ENCODE measurements around the gene PHF5A.
"Not testable (repeated sequence)": the region's sequence is repeated elsewhere in the genome, so short reads cannot be mapped to it uniquely, and the experiment has no call there.

PHF5A gene

GRCh38 chr22:41442240-41442792 lies 26.2 kb downstream of the PHF5A start:
- no peak overlapping the region for H3K4me3 ChIP-seq (ENCODE audit: severe bottlenecking)
- H3K27me3 ChIP-seq (ENCODE audit: insufficient read depth, poor library complexity, severe bottlenecking): no peaks in the 10 kb centered on the region
- no peaks in the 10 kb centered on the region for H3K4me1 ChIP-seq (ENCODE audit: insufficient read depth, poor library complexity, severe bottlenecking)
- no peaks in the 10 kb centered on the region for H3K9me3 ChIP-seq (ENCODE audit: severe bottlenecking)
- DNase-seq (ENCODE audit: low spot score) (no peak), ATAC-seq (ENCODE audit: low read depth) (no peak)
- no peak for TF ChIP-seq CTCF (IDR thresholded peaks at IDR 0.05; ENCODE audit: poor library complexity, severe bottlenecking)
- H3K36me3 ChIP-seq (ENCODE audit: low read depth): peaks cover 49% of the 10 kb centered on the region
- no peak overlapping the region for H3K27ac ChIP-seq (ENCODE audit: poor library complexity, severe bottlenecking)

GRCh38 chr22:41440511-41440910 lies 28.0 kb downstream of the PHF5A start:
- not testable (repeated sequence) for H3K27ac ChIP-seq (ENCODE audit: poor library complexity, severe bottlenecking); DNase-seq (ENCODE audit: low spot score)
- peaks cover 67% of the 10 kb centered on the region for H3K36me3 ChIP-seq (ENCODE audit: low read depth)

GRCh38 chr22:41437198-41437597 lies 31.3 kb downstream of the PHF5A start:
- H3K27ac ChIP-seq (ENCODE audit: poor library complexity, severe bottlenecking): no peak overlapping the region
- no peak overlapping the region for H3K4me3 ChIP-seq (ENCODE audit: severe bottlenecking)
- H3K9me3 ChIP-seq (ENCODE audit: severe bottlenecking): no peaks in the 10 kb centered on the region
- H3K4me1 ChIP-seq (ENCODE audit: insufficient read depth, poor library complexity, severe bottlenecking): no peaks in the 10 kb centered on the region
- no peaks in the 10 kb centered on the region for H3K27me3 ChIP-seq (ENCODE audit: insufficient read depth, poor library complexity, severe bottlenecking)
- H3K36me3 ChIP-seq (ENCODE audit: low read depth): peaks cover 62% of the 10 kb centered on the region
- DNase-seq (ENCODE audit: low spot score) (no peak), ATAC-seq (ENCODE audit: low read depth) (no peak)
- TF ChIP-seq CTCF (IDR thresholded peaks at IDR 0.05; ENCODE audit: poor library complexity, severe bottlenecking): no peak

More at GRCh38 chr22:41440511-41440910, 28.0 kb downstream of the PHF5A start:
- not testable (repeated sequence) for H3K9me3 ChIP-seq (ENCODE audit: severe bottlenecking); H3K4me1 ChIP-seq (ENCODE audit: insufficient read depth, poor library complexity, severe bottlenecking); H3K4me3 ChIP-seq (ENCODE audit: severe bottlenecking); H3K27me3 ChIP-seq (ENCODE audit: insufficient read depth, poor library complexity, severe bottlenecking); ATAC-seq (ENCODE audit: low read depth)

- H3K4me3 ChIP-seq (ENCODE audit: severe bottlenecking): no peak overlapping the region
- ATAC-seq (ENCODE audit: low read depth) (no peak), DNase-seq (ENCODE audit: low spot score) (no peak)
- no peaks in the 10 kb centered on the region for H3K27me3 ChIP-seq (ENCODE audit: insufficient read depth, poor library complexity, severe bottlenecking)
- H3K27ac ChIP-seq (ENCODE audit: poor library complexity, severe bottlenecking): no peak overlapping the region
- H3K36me3 ChIP-seq (ENCODE audit: low read depth): peaks cover 60% of the 10 kb centered on the region
- TF ChIP-seq CTCF (IDR thresholded peaks at IDR 0.05; ENCODE audit: poor library complexity, severe bottlenecking): no peak
- no peaks in the 10 kb centered on the region for H3K4me1 ChIP-seq (ENCODE audit: insufficient read depth, poor library complexity, severe bottlenecking)
- H3K9me3 ChIP-seq (ENCODE audit: severe bottlenecking): no peaks in the 10 kb centered on the region
Measured at GRCh38 chr22:41436322-41437113, 32.0 kb downstream of the PHF5A start.

- no peak for ATAC-seq (ENCODE audit: low read depth)
- H3K4me3 ChIP-seq (ENCODE audit: severe bottlenecking): no peak overlapping the region
- no peak for DNase-seq (ENCODE audit: low spot score)
- TF ChIP-seq CTCF (IDR thresholded peaks at IDR 0.05; ENCODE audit: poor library complexity, severe bottlenecking): no peak
- H3K9me3 ChIP-seq (ENCODE audit: severe bottlenecking): no peaks in the 10 kb centered on the region
- H3K36me3 ChIP-seq (ENCODE audit: low read depth): peaks cover 52% of the 10 kb centered on the region
- H3K4me1 ChIP-seq (ENCODE audit: insufficient read depth, poor library complexity, severe bottlenecking): no peaks in the 10 kb centered on the region
- H3K27ac ChIP-seq (ENCODE audit: poor library complexity, severe bottlenecking): no peak overlapping the region
- H3K27me3 ChIP-seq (ENCODE audit: insufficient read depth, poor library complexity, severe bottlenecking): no peaks in the 10 kb centered on the region
Measured at GRCh38 chr22:41435560-41435959, 32.9 kb downstream of the PHF5A start.

GRCh38 chr22:41434361-41435003 lies 34.0 kb downstream of the PHF5A start:
- not testable (repeated sequence) for H3K27ac ChIP-seq (ENCODE audit: poor library complexity, severe bottlenecking); H3K9me3 ChIP-seq (ENCODE audit: severe bottlenecking); DNase-seq (ENCODE audit: low spot score); ATAC-seq (ENCODE audit: low read depth); H3K27me3 ChIP-seq (ENCODE audit: insufficient read depth, poor library complexity, severe bottlenecking); H3K4me3 ChIP-seq (ENCODE audit: severe bottlenecking); H3K4me1 ChIP-seq (ENCODE audit: insufficient read depth, poor library complexity, severe bottlenecking)
- H3K36me3 ChIP-seq (ENCODE audit: low read depth): peaks cover 41% of the 10 kb centered on the region

GRCh38 chr22:41433480-41433879 lies 35.0 kb downstream of the PHF5A start:
- H3K36me3 ChIP-seq (ENCODE audit: low read depth): peaks cover 31% of the 10 kb centered on the region
- not testable (repeated sequence) for H3K4me3 ChIP-seq (ENCODE audit: severe bottlenecking); ATAC-seq (ENCODE audit: low read depth); H3K27me3 ChIP-seq (ENCODE audit: insufficient read depth, poor library complexity, severe bottlenecking); DNase-seq (ENCODE audit: low spot score); H3K4me1 ChIP-seq (ENCODE audit: insufficient read depth, poor library complexity, severe bottlenecking); H3K27ac ChIP-seq (ENCODE audit: poor library complexity, severe bottlenecking); H3K9me3 ChIP-seq (ENCODE audit: severe bottlenecking)

Measured in RWPE2 (cell line).